NCI-H1694 treated with DMSO at 0.1 percent for 48 hours (cell line): ENCODE measurements around the gene JAKMIP1.
"Not testable (repeated sequence)": the region's sequence is repeated elsewhere in the genome, so short reads cannot be mapped to it uniquely, and the experiment has no call there.

Source experiments
- DNase-seq: peaks from one replicate; lab custom pipeline; 2025; lab: John Stamatoyannopoulos, UW

JAKMIP1 gene

GRCh38 chr4:6143603-6144181, 56.7 kb downstream of the JAKMIP1 start:
- DNase-seq: no peak

GRCh38 chr4:6142935-6143602, 57.3 kb downstream of the JAKMIP1 start:
- DNase-seq: no peak

- DNase-seq: no peak
These were observed 57.8 kb downstream of the JAKMIP1 start for GRCh38 chr4:6142511-6142910.

- DNase-seq: no peak
These were observed 58.8 kb downstream of the JAKMIP1 start for GRCh38 chr4:6141554-6141953.

GRCh38 chr4:6141021-6141420, 59.3 kb downstream of the JAKMIP1 start:
- not testable (repeated sequence) for DNase-seq

GRCh38 chr4:6137747-6138135, 62.6 kb downstream of the JAKMIP1 start:
- DNase-seq: no peak

GRCh38 chr4:6137027-6137746, 63.2 kb downstream of the JAKMIP1 start:
- DNase-seq: no peak

- DNase-seq: no peak
These were observed 65.6 kb downstream of the JAKMIP1 start for GRCh38 chr4:6134612-6135220.

GRCh38 chr4:6132716-6133115, 67.6 kb downstream of the JAKMIP1 start:
- DNase-seq: no peak

- DNase-seq: no peak
These were observed 72.0 kb downstream of the JAKMIP1 start for GRCh38 chr4:6128221-6128850.

GRCh38 chr4:6126971-6127745, 73.2 kb downstream of the JAKMIP1 start:
- DNase-seq: no peak

GRCh38 chr4:6125103-6125651, 75.2 kb downstream of the JAKMIP1 start:
- no peak for DNase-seq

GRCh38 chr4:6124386-6125102, 75.8 kb downstream of the JAKMIP1 start:
- DNase-seq: no peak

GRCh38 chr4:6123976-6124375, 76.4 kb downstream of the JAKMIP1 start:
- DNase-seq: no peak

- no peak for DNase-seq
These were observed 76.8 kb downstream of the JAKMIP1 start for GRCh38 chr4:6123541-6123940.

GRCh38 chr4:6123116-6123515, 77.2 kb downstream of the JAKMIP1 start:
- DNase-seq: no peak

- DNase-seq: no peak
These were observed 77.9 kb downstream of the JAKMIP1 start for GRCh38 chr4:6122496-6122895.

- no peak for DNase-seq
These were observed 78.4 kb downstream of the JAKMIP1 start for GRCh38 chr4:6121941-6122340.

- no peak for DNase-seq
These were observed 79.0 kb downstream of the JAKMIP1 start for GRCh38 chr4:6121276-6121850.

GRCh38 chr4:6120361-6120760, 80.0 kb downstream of the JAKMIP1 start:
- DNase-seq: no peak
